Measurements from ENCODE around the gene ABCD1.
"Not testable (repeated sequence)": the region's sequence is repeated elsewhere in the genome, so short reads cannot be mapped to it uniquely, and the experiment has no call there.

GRCh38 chrX:153745067-153745433 is 20.4 kb downstream of the ABCD1 start:
- not testable (repeated sequence) for TF ChIP-seq POLR2A, CTCF (IDR thresholded peaks at IDR 0.05)

Measured in breast epithelium (tissue), 3 donors.